B cell (primary cell): Measurements from ENCODE around the gene LRIG1.

Source experiments
- CTCF ChIP-seq: fragments of 200-600 bp; IDR thresholded peaks from one replicate; pipeline ENCODE4 v1.8.0; 2022; ENCODE audit warnings: antibody characterized with exemption, mild to moderate bottlenecking
- EZH2 ChIP-seq: IDR thresholded peaks from 2 replicates; pipeline ENCODE4 v1.6.1; 2012; ENCODE audit warnings: borderline replicate concordance, low read depth, mild to moderate bottlenecking, moderate library complexity, low read length; ENCODE audit not compliant: insufficient read depth, poor library complexity, severe bottlenecking

DNA sequence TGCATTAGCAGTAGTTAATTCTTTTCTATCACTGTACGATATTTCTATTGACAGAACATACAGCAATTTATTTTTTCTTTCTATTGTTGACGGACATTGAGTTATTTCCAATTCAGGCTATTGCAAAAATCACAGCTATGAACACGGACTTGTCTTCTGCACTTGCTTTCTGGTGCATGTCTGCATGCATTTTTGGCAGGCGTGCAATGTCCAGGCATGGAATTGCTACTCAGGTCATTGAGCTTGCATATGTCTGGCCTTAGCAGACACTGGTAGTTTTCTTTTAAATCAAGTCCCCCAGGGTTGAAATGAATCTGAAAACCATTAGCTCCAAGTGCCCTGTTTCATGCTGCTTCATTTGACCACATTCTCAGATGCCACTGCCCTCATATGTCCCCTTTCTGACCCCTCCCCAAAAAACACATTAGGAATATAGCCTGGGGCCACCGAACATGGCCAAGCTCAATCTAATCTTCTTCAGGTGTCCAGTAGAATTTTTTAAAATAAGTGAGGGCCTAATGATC is 72.8 kb downstream of the LRIG1 start:
- TF ChIP-seq CTCF, result no peak
- no peak for TF ChIP-seq EZH2
